Hematopoietic multipotent progenitor cell treated with erythropoietin and hydrocortisone succinate and interleukin-3 and kit ligand, for 6 days (in vitro differentiated cells): ENCODE measurements around the gene ZNRF4.
A peak's percentile ranks its signal among the peaks of the same experiment; 100 is the strongest.
"Not testable (repeated sequence)": the region's sequence is repeated elsewhere in the genome, so short reads cannot be mapped to it uniquely, and the experiment has no call there.

Source experiments
- DNase-seq: peaks from one replicate; pipeline ENCODE4 v3.0.0-alpha.2; 2015

The ZNRF4 gene

GRCh38 chr19:5477451-5478215 is 22.4 kb downstream of the ZNRF4 start:
- DNase-seq: no peak

DNA sequence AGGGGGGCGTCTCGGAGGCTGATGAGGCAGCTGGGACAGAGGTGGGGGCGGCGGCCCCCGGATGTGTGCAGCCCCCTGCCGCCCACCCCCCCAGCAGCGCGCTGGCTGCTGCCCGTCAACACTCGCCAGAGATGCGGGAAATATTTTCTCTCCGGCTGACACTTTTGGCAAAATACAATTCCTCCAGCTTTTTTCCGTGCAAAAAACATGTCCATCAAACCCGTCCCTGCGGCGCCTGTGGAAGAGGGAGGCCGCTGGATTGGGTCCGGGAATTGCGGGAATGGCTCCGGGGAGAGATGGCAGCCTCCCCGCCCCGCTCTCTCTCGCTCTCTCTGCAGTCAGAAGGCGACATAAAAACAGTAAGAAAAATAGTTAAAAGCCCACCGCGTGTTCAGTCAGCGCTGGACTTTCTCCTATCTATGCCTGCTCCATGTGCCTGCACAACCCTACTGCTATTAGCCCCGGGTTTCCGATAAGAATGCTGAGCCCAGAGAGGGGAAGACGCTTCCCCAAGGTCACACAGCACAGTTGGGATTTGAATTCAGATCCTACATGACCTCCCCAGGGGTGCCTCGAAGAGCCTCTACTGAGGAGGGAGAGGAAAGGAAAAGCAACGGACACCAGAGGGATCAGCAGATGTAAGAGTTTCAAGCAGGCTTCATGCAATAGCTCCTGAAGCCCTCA is 23.2 kb downstream of the ZNRF4 start:
- DNase-seq: no peak

- DNase-seq: no peak
Observed at GRCh38 chr19:5478925-5479588, 23.8 kb downstream of the ZNRF4 start.

DNA sequence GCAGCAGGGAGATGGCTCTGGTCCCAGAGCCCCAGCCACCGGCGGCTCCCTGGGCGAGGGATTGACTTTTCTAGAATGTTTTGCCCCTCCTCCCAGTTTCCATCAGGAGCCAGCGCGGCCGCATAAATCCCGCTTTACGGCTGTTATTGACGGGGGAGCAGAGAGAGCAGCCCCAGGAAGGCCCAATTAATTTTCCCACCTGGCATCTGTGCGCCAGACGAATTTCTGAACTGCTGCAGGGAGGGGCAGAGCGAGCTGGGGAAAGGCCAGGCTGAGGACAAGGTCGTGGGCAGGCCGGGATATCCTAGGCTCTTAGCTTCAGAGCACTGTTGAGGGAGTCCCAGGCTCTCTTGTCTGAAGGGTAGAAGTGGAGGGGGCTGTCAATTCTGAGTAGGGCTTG is 24.7 kb downstream of the ZNRF4 start:
- DNase-seq: no peak

GRCh38 chr19:5480427-5480836 is 25.2 kb downstream of the ZNRF4 start:
- peak; percentile 65 for DNase-seq

DNA sequence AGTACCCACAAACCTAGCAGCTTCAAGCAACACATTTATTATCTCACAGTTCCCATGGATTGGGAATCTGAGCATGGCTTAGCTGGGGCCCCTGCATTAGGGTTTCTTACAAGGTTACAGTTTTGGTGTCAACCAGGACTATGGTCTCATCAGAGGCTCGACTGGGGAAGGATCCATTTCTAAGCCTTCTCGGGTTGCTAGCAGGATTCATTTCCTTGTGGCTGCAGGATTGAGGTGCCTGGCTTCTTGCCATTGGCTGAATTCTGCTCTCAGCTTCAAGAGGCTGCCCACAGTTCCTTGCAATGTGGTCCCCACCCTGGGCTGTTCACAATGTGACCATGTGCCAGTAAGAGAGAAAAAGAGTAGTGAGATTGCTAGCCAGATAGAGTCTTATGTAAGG is 26.7 kb downstream of the ZNRF4 start:
- no peak for DNase-seq

DNA sequence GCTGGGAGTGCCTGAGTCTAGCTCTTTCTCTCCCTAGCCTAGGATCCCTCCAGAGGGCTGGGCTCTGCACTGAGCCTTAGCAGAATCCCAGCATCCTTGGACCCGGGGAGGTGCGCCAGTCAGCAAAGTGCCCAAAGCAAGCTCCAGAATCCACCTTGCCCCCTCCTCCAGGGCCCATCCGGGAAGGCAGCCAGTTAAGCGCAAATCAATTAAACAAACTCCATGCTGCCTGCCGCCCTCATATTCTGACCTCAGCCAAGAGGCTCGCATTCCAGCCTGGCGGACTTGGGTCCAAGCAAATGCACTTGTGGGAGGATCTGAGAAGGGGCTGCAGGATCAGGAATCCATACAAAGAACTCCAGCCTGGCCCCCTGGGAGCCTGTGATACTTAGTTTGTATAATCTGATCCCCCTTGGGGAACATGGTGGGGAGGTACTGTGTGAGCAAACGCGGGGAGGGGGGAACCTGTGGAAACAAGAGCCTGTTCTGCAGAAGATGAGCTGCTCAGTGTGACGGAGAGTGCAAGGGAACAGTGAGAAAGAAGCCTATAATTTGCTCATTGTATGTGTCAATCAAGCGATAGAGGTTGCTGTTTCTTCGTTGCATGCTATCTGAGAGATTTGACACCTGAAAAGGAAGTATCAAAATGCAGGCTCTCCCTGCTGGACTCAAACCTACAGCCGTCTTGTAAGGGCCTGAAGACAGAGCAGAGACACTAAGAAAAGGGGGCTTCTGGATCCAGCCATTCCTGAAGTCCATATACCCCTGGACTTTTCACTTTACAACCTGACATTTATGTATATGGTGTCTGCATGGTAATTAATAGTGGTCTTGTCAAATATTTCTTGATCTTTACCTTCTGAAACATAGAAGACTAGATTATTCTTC is 29.4 kb downstream of the ZNRF4 start:
- no peak for DNase-seq

DNA sequence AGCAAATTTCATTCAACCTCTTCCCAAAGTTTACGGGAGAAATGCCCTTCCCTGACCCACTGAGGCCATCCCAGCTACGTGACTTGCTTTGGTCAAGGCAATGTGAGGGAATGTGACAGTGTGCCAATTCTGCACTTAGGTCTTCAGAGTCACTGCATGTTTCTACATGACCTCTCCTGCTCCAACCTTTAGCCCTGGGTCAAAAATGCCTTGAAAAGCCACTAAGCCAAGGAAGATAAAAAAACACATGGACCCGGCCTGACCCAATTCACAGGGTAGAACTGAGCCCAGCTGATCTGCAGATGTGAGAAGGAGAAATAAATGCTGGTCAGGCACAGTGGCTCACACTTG is 30.0 kb downstream of the ZNRF4 start:
- no peak for DNase-seq

DNA sequence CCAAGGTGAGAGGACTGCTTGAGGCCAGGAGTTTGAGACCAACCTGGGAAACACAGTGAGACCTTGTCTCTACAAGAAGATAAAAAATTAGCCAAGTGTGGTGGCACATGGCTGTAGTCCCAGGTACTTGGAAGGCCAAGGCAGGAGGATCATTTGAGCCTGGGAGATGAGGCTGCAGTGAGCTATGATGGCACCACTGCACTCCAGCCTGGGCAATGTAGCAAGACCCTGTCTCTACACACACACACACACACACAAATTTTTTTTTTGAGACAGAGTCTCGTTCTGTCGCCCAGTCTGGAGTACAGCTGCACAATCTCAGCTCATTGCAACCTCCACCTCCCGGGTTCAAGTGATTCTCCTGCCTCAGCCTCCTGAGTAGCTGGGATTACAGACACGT is 30.4 kb downstream of the ZNRF4 start:
- DNase-seq: not testable (repeated sequence)

DNA sequence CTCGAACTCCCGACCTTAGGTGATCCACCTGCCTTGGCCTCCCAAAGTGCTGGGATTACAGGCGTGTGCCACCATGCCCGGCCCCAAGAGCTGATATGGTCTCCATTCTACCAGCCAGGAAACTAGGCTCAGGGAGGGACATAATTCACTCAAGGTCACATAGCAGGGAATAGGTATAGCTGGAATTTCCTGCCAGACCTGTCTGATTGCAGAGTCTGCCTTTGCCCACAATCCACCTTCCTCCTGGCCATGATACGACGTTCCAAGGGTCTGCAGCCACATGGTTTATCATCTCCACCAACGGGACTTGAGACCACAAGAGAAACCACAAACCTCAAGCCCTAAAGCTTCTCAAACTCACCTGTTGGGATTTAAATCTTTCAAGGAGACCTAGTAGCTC is 32.0 kb downstream of the ZNRF4 start:
- DNase-seq: no peak

DNA sequence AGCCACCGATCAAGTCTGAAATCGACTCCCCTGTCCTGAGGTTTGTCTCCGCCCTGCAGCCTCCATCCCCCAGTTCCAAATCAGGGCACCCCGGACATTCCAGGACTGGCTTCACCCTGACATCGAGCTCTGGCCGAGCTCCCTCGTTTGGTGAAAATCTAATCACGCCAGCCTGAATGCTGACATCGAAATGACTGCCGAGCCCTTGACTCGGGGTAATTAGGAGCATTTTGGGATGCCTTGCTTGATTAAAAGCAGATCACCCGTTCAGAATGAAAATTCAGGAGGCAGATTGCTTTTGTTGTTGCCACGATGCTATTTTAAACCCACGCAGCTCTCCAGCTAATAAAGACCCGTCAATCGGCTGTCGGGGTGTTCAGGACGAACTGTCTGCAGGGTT is 34.3 kb downstream of the ZNRF4 start:
- no peak for DNase-seq

- no peak for DNase-seq
Observed at GRCh38 chr19:5491565-5491964, 36.3 kb downstream of the ZNRF4 start.

DNA sequence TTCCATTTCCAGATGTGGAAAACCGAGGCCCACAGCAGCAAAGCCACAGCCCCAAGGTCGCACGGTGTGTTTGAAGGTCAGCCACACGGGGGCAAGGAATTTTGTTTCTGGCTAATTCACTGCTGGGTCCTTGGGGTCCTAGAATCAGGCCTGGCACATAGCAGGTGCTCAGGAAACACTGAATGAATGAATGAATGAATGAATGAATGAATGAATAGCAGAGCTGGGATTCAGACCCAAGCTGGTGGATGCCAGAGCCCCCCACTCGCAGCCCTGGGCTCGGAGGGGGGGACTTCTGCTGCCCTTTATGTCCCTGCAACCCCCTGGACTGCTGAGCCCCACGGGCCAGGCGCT is 37.0 kb downstream of the ZNRF4 start:
- DNase-seq: no peak

- no peak for DNase-seq
Observed at GRCh38 chr19:5492635-5493409, 37.6 kb downstream of the ZNRF4 start.

GRCh38 chr19:5494773-5495172 is 39.6 kb downstream of the ZNRF4 start:
- no peak for DNase-seq

DNA sequence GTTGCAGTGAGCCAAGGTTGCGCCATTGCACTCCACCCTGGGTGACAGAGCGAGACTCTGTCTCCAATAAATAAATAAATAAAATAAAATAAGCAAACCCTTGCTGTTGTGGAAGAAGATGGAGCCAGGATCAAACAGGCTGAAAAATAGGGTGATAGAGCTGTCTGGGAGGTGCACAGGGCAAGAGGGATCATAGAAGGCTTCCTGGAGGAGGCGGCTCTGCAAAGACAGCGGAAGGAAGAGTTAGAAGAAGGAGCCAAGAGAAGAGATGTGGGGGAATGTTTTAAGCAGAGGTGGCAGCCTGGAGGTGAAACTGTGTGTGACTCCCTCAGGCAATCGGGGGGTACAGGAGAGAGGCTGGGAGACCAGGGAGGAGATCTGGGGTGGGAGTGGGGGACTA is 40.6 kb downstream of the ZNRF4 start:
- no peak for DNase-seq

- no peak for DNase-seq
Observed at GRCh38 chr19:5497297-5497696, 42.1 kb downstream of the ZNRF4 start.

- DNase-seq: no peak
Observed at GRCh38 chr19:5498830-5499550, 43.8 kb downstream of the ZNRF4 start.

DNA sequence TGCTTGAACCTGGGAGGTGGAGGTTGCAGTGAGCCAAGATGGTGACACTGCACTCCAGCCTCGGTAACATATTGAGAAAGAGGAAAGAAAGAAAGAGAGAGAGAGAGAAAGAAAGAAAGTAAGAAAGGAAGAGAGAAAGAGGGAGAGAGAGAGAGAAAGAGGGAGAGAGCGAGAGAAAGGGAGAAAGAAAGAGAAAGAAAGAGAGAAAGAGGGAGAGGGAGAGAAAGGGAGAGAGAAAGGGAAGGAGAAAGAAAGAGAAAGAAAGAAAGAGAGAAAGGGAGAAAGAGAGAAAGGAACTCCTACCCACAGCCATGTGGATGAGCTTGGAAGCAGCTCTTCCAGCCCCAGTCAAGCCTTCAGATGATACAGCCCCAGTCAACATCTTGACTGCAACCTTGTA is 46.7 kb downstream of the ZNRF4 start:
- no peak for DNase-seq

DNA sequence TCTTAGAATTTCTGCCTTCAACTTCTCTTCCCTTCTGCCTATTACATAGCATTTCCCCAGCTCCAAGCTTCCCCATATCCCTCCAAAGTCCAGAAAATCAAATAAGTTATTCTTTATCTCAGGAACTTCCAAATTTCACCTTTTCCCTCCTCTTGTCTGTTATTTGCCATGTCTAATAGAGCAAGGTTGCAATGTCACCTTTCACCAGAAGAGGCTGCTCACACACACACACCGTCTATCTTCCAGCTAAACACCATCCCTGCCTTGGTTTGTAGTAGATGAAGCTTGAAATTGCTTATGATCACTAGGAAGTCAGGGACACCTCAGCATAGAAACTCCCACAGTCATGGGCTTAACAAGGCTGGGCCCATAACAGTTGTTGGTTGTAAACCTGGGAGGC is 48.4 kb downstream of the ZNRF4 start:
- no peak for DNase-seq

DNA sequence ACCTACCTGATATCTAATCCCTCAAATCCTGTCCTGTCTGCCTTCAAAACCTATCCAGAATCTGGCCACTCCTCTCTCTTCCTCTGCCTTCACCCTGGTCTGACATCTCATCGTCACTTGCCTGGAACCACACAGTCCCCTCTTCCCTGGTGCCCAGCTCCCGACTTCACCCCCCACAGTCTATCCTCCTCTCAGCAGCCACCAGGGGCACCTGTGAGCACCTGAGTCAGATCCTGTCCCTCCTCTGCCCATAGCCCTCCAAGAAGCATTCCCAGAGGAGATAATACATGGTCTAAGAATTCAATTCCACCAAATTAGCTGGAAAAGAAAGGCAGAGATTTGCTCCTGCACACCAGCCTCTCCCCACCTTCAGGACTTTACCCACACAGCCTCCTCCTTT is 48.9 kb downstream of the ZNRF4 start:
- no peak for DNase-seq
